SKM-1 treated with dmso at 0.1 percent for 144 hours (cell line): Measurements from ENCODE around the gene CTSW.
"Not testable (repeated sequence)": the region's sequence is repeated elsewhere in the genome, so short reads cannot be mapped to it uniquely, and the experiment has no call there.

ENCODE experiments used
- DNase-seq: peaks from one replicate; lab custom pipeline; 2025; ENCODE audit not compliant: unreplicated experiment; lab: John Stamatoyannopoulos, UW

Gene CTSW

DNA sequence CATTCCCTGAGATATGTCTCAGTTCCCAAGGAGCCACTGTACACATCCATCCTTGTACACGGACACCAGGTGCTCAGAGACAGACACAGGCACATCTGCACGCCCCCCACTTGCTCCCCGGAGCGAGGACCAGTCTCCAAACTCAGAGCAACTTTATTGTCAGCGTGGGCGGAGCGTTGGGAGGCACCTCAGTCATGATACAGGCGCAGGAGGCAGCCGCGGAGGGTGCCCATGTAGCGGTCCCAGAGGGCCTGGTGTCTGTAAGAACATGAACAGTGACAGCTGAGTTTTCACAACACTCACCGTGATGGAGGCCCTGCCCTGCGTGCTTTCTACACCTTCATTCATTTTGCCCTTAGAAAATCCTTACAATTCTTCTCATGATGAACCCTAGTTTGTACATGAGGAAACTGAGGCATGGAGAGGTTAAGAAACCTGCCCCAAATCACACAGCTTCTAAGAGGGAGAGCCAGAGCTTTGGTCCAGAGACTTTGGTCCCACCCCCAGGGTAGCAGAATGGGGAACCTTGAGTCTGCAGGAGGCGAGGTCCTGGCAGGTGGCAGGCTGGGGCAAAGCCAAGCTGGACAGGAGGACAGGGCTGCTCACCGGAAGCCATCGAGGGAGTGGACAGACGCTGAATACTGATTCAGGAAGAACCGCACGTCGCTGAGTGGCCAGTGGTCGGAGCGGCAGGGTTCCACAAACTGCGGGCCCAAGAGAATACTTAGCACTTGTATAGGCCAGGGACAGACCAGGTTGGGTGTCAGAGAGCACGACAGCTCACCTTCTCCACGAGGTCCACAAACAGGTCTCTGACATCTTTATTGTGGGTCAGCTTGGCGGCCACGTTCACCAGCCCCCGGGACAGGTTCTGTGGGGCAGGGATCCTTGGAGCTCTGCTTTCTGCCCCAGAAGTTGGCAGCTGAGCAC is 4.4 kb downstream of the CTSW start:
- DNase-seq, result no peak

DNA sequence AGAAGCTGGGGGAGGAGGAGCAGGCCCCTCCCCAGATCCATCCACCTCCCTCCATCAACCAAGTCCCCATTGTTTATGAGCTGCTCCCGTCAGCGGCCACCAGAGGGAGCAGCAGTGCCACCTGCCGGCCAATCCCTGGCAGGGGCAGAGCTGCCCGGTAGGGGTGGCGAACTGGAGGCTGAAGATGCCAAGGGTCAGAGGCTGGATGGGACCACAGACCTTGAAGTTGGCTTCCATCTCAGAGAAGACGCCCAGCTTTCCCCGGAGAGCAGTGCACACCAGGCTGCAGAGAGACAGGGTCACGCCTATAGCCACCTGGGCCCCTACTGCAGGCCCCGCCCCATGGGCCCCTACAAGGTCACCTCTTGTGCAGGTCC is 5.1 kb downstream of the CTSW start:
- peak; percentile 75 for DNase-seq

DNA sequence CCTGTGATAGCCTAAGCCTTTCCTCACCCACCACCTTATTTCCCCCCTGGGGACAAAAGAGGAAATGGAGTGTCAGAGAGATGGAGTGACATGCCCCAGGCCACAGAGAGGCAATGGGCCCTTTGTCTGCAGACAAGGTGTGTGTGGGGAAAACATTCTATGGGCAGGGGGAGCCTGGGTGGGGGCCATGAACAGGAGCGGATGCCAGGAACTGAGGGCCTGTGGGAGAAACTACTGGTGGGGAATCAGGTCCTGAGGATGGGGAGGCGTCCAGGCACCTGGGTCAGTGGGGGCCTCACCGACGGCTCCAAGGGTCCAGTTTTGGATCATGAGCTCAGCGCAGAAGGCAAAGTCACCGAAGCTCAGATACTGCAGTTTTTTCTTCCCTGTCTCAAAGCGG is 5.6 kb downstream of the CTSW start:
- no peak for DNase-seq

DNA sequence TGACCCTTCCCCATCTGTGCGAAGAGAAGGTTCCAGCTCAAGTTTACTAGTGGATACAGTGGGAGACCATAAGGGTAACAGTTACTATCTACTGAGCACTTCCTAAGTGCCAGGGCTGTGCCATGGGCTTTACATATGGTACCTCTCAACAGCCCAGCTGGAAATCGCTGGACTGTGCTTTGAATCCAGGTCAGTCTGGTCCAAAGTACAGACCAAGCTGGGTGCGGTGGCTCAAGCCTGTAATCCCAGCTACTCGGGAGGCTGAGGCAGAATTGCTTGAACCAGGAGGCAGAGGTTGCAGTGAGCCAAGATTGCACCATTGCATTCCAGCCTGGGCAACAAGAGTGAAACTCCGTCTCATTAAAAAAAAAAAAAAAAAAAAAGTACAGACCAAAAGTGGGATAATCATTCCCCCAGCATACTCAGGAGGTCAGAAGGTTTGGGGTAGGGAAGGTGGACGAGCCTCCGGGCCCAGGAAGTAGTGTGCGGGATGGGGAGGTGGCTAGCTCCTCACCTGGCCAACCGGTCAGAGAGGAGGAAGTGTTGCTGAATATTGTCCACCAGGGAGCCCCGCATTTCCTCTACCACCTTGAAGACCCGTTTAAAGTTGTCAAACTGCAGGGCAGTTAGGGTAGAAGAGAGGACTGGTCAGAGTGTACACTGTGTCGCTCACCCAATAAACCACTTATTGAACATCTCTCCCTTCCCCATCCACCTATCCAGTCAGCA is 6.3 kb downstream of the CTSW start:
- DNase-seq, result no peak

DNA sequence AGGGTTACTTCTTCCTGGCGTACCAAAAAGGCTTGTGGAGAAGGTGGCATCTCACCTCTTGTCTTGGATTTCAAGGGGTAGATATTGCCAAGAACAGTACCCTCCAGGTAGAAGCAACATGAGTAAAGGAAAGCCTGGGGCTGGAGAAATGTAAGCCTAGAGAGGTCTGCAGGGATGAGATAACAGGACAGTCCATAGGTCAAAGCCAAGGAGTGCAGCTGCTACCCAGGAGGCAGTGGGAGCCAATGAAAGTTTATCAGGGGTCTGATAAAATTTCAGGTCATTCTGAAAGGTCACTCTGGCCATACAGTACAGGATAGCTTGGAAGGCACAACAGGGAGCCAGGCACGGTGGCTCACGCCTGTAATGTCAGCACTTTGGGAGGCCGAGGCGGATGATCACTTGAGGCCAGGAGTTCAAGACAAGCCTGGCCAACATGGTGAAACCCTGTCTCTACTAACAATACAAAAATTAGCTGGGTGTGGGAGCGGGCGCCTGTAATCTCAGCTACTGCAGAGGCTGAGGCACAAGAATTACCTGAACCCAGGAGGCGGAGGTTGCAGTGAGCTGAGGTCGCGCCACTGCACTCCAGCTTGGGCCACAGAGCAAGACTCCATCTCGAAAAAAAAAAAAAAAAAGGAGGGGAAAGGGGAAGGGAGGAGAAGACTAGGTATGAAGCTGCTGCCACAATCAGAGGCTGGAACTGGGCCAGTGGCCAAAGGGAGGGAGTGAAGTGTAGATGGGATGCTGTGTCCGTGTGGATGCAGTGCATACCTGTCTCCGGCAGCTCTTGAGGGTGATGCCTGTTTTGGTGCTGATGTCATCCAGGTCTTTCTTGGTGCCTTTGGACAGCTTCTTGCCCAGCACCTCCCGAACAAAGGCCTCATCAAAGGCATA is 7.4 kb downstream of the CTSW start:
- no peak for DNase-seq

DNA sequence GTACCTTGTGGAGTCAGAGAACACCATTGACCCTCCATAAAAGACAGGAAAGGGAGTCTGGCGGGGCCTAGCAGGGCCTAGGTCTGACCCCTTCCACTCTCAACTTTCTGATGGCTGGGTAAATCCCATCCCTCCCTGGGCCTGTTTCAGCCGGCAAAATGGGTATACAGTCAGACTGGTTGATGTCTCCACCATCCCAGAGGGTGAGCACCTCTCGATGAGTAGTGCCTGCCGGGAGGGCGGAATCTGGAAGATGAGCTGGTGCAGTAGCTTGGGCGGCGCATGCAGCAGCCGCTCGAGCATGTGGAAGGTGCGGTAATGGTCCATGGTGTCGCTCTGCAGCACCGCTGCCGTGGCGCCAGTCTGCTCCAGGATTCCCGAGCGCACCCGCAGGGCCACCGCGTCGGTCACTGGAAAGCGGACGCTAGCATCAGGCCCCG is 8.1 kb downstream of the CTSW start:
- no peak for DNase-seq

DNA sequence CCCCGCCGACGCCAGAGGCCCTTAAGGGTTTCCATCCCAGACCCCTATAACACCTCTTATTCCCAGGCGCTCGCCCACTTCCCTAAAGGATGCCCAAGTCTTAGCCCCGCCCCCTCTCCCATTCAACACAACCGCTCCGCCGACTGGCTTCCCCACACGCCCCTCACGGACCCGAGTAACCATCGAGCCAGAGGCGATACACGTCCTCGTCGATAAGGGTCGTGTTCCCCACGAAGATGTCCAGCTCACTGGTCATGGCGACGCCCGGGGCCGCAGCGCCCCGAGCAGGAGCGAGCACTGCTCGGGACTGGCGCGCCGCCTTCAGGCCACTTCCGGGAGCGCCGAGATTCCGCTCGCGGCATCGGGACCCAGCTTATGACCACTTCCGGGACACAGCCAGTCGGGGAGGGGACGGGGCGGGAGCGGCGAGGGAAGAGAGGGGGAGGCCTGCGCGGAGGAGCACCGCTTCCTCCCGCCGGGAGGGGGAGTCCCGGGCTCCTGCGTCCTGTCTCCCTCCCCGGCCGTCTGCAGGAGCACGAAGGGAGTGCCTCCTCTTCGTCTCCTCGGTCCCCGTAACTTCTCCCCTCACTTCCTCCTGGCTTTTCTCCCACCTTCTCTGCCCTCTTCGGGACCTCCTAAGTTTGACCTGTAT is 8.7 kb downstream of the CTSW start, which contains the start of gene FIBP:
TSS of gene FIBP (minus strand) at position 309 of the 652 bp plus-strand sequence. CDS start at position 256, 53 bp downstream.
- peak; percentile 96 for DNase-seq

DNA sequence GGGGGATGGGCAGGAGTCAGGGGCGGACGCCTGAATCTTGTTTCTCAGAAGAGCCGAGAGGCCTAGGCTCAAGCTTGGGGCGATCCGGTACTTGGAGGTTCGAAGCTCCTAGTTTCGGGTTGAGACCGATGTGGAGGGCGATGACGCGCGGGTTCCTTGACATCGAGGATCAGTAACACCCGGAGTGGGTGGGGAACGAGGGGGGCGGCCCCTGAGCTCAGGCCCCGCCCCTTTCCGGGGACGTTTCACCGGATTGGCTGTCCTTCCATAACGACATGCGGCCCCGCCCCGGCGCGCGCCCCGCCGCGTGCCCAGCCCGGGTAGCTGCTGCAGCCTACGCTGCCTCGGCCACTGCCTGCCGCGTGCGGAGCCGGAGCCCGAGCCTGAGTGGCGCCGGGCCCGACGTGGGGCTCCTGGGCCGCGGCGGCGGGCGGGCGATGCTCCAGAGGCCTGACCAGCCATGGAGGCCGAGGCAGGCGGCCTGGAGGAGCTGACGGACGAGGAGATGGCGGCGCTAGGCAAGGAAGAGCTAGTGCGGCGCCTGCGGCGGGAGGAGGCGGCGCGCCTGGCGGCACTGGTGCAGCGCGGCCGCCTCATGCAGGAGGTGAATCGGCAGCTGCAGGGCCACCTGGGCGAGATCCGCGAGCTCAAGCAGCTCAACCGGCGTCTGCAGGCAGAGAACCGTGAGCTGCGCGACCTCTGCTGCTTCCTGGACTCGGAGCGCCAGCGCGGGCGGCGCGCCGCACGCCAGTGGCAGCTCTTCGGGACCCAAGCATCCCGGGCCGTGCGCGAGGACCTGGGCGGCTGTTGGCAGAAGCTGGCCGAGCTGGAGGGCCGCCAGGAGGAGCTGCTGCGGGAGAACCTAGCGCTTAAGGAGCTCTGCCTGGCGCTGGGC is 10.9 kb downstream of the CTSW start, which contains the start of gene CCDC85B:
TSS of gene CCDC85B (plus strand) at position 350 of the 895 bp plus-strand sequence. CDS start at position 461, 111 bp downstream.
- DNase-seq, result peak; percentile 89

DNA sequence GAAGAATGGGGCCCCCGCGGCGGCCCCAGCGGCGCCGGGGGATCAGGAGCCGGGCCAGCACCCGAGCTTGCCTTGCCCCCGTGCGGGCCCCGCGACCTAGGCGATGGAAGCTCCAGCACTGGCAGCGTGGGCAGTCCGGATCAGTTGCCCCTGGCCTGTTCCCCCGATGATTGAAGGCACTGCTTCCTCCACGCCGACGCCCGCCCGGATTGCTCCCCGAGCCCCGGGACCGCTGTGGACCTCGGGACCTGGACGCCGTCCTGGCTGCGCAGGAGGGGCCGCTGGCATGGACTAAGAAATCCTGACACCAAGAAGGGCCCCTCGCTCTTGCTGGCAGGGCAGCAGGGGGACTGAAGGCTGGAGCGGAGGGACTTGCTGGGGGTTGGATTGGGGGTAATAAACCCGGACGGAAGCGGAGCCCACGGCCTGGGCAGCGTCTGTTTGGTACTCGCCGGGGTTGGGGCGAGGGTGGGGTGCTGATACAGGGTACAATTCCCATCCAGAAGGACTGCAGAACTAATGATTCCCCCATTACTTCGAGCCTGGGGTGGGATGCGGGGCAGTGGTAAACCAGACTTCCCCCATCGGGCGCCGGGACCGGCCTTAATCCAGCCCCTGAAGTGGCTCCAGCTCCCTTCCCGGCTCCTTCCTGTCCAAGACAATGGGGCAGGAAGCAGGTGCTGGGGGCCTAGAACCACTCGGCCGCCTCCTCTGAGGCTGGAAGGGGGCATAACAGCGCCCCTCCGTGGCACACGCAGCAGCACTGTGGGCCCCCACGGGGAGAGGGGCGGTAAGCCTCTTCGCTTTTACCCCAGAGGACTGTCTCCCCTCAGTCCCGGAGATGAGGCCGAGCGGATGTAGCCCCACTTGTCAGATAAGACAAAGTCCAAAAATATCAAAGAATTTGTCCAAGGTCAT is 11.8 kb downstream of the CTSW start:
- DNase-seq, result no peak

DNA sequence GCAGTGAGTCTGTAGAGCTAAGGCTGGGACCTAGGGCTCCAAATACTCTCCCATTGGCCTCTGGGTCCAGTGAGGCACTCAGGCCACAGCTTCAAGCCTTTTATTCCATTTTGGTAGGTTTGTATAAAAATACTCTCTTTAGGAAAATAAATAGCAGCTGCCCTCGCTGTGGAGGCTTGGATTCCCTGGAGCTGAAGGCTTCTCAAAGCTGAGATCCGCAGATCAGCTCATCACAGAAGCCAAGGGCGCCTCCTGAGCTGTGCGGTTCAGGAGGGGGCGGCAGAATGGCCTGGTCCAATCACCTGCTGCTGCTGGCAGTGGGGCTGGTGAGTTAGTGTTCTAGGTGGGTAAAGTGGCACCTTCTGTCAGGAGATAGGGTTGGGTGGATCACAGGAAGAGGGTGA is 12.5 kb downstream of the CTSW start:
- not testable (repeated sequence) for DNase-seq

DNA sequence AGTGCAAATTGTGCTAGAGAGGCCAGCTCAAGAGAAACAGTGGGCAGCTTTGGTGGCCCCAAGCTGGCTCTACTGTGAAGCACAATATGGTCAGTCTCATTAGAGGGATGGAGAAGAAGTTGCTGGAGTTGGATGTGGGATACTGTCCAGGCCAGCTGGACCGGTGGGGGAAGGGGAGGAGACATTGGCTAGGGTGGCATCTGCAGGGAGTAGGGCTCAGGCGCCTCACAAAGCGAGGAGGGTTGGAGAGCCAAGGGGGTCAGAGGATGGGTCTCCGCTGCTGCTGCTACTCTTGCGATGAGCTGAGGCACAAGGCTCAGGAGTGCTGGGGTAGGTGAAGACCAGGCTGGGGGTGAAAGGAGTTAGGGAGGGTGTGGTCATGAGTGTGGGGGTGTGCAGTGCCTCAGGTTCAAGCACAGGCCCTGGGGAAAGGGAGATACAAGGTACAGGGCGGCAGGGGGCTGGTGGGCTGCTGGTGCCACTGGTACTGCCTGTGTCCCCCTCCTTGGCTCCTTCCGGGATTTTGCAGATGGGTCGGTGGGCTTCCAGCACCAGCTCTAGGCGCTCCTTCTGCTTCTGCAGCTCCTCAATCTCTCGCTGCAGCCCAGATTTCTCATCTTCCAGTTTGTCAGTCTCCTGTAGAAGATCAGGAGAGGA is 13.2 kb downstream of the CTSW start:
- no peak for DNase-seq

DNA sequence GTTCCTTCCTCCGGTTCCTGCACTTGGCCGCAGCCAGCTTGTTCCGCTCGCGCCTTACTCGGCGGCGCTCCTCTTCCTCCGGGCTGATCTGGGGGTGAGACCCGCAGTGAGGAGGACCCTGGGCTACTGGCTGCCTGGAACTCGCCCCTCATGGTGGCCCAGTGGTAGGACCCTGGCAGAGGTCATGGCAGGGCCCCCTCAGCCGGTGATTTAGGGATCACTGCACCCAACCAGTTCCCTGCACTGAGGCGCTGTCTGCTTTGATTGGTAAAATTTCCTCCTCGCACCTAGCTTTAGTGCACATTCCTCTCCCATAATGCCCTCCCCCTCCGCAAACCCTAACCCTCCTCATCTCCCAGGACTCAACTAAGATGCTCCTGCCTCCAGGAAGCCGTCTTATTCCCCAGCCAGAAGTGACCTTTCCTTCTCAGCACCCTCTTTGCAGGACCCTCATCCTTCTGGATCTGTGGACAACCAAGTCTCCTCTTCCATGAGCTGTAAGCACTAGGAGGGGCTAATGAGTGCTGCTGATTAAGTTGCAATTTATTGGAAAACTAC is 14.5 kb downstream of the CTSW start:
- no peak for DNase-seq

DNA sequence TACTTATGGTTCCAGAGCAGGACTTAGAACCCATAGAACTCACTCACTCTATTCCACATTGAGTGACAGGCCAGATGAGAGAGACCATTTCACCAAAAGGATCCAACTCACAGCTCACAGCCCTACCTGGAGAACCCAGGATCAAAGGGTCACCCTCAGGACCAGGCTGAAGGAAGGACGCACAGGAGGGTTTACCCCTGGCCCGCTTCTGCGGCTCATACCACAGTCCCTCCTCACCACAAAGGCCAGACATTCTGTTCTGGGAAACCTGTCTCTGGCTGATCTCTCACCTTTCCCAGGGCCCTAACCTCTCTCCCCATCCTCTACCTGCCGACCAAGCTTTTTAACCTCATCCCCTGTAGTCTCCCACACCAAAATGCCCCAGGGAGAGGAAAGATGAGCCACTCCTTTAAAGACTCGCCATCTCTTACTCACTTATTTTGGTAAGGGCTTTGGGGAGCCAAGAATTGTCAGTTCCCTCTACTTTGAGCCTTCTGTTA is 15.9 kb downstream of the CTSW start:
- DNase-seq, result no peak

DNA sequence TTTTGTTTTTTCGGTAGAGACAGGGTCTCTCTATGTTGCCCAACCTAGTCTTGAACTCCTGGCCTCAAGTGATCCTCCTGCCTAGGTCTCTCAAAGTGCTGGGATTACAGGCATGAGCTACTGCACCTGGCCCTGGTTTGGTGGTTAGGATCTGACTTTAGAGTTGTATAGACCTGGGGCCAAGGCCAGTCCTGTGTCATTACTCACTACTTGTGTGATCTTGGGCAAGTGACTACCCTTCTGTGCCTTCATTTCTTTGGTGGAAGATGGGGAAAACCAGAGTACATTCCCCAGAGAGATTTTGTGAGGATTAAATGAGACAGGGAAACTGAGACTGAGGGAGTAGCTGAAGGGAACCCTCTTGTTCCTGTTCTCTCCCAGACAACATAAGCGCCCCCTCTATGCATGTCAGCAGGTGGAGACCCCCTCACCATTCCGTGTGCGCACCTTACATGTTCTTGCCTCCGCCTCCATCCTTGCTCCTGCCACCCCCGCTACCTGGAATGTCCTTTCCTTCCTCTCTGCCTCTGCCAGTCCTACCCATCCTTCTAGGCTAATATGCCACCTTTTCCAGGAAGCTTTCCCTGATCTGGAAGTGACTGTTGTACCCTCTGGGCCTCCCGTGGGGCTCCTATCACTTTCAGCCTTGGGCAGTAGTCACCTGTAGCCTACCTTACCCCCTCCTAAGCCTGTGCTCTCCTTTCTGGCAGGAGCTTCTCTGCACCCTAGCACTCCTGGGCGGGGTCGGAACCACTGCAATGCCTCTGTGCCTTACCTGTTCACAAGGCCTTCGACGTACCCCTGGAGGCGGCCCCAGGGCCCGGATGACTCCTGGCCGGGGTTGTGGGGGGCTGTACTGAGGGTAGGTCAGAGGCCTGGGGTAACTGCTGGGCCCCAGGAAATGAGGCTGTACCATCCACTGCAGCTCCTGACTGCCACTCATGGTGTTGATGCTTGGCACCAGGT is 16.7 kb downstream of the CTSW start:
- DNase-seq, result no peak

DNA sequence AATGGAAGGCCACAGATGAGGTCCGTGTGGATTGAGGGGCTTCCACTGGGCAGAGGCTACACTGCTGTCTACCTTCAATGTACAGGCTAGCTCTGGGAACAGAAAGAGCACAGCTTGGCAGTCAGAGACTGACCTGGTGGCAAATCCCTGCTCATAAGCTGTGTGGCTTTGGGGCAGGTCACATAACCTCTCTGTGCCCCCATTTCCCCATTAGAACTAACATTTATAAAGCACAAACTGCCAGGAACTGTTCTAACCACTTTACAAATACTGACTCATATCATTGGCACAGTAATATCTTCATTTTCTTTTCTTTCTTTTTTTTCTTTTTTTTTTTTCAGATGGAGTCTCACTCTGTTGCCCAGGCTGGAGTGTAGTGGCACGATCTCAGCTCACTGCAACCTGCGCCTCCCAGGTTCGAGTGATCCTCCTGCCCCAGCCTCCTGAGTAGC is 17.4 kb downstream of the CTSW start:
- DNase-seq, result no peak
